GM18505 (cell line): ENCODE data around the gene MPIG6B.

Experiments
- ATAC-seq: cut with Tn5 transposase; IDR thresholded peaks from one replicate; pipeline ENCODE4 v1.9.1; 2021; ENCODE audit not compliant: unreplicated experiment
- POLR2A ChIP-seq: IDR thresholded peaks from 4 replicates; pipeline ENCODE4 v1.6.1; 2011; ENCODE audit warnings: borderline replicate concordance; ENCODE audit not compliant: insufficient read depth, insufficient read length; ENCODE audit errors: extremely low read depth

The MPIG6B gene

DNA sequence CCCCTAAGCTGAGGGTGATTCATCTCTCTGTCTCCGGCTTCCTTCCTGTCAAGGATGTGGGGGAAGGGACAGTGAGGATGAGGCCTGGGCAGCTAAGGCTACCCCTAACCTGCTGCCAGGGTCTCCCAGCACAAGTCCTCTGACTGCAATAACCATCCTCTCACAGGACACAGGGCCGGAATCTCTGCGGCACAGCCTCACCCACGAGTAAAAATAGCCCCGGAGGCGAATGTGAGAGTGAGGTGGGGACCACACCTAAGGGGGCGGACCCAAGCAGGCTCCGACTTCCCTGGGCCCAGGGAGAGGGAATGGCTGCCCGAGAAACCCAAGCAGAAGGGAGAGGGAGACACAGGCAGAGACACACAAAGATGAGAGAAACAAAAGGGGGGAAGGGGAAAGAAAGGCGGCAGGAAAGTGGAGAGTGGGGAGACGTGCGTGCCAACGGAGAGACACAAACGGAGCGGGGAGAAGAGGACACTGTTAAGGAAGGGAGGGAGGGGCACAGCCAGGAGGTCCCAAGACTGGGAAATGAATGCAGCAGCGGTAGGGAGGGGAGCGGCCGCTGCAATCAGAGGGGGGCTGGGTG lies 11.7 kb downstream of the MPIG6B start:
- TF ChIP-seq POLR2A, result peak; percentile 40
- ATAC-seq, result no peak

- no peak for ATAC-seq
- peak; percentile 88 for TF ChIP-seq POLR2A
Measured at GRCh38 chr6:31736021-31736767, 13.0 kb downstream of the MPIG6B start, which contains the start of gene CLIC1. Gene CLIC1 (minus strand): TSS chr6:31736530. CDS start chr6:31736300, 230 bp downstream.

DNA sequence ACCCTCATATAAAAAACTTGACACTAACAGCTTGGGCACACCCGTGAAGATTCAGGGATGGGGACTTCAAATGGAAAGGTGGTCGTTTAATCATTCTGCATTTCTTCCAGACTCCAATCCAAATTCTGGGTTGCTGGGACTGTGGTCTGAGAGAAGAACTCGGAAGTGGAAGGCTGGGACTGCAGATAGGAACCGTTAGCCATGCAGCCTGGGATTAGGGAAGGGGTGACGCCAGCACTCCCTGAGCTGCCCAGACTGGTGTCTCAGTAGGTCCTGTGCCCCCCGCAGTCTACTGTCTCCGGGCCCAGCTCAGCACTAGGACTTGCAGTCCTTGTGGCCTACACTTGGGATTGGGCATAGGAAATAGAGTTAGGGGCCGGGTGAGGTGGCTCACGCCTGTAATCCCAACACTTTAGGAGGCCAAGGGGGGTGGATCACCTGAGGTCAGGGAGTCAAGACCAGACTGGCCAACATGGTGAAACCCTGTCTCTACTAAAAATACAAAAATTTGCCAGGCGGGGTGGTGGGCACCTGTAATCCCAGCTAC lies 13.7 kb downstream of the MPIG6B start:
- peak; percentile 8 for TF ChIP-seq POLR2A
- ATAC-seq, result no peak

DNA sequence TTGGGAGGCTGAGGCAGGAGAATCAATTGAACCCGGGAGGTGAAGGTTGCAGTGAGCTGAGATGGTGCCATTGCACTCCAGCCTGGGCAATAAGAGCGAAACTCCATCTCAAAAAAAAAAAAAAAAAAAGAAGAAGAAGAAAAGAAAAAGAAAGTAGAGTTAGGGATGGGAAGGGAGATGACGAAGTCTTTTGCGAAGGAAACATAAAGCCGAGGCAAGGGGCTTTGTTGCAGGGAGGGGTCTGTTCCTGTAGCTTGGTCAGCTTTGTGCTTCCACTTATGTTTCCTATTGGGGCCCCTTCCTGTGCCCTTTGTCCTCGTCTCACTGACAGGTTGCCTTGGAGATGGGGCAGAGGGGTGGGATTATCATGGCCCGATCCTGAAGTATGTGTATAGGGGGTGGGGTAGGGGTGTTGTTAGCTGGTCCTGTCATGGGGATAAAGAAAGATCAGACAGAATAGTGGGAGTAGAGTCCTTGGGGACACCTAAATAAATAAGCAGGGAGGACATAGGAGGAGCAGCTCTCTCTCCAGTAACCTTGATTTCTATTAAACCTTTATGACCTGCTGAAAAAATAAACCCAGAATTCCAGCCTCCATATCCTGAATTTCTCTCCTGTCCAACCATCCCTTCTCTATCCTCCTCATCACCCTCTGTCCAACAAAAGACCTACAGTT lies 14.3 kb downstream of the MPIG6B start:
- TF ChIP-seq POLR2A, result no peak
- ATAC-seq, result no peak

GRCh38 chr6:31737991-31738979 lies 15.1 kb downstream of the MPIG6B start:
- ATAC-seq, result peak; percentile 25
- TF ChIP-seq POLR2A, result peak; percentile 55

GRCh38 chr6:31739639-31740396 lies 16.6 kb downstream of the MPIG6B start, which contains the start of gene MSH5:
Gene MSH5 (plus strand): TSS chr6:31740005. CDS start chr6:31740467, 462 bp downstream.
- ATAC-seq, result peak; percentile 71
- TF ChIP-seq POLR2A, result peak; percentile 57

- peak; percentile 5 for ATAC-seq
- TF ChIP-seq POLR2A, result no peak
Measured at GRCh38 chr6:31740397-31741223, 17.4 kb downstream of the MPIG6B start.

DNA sequence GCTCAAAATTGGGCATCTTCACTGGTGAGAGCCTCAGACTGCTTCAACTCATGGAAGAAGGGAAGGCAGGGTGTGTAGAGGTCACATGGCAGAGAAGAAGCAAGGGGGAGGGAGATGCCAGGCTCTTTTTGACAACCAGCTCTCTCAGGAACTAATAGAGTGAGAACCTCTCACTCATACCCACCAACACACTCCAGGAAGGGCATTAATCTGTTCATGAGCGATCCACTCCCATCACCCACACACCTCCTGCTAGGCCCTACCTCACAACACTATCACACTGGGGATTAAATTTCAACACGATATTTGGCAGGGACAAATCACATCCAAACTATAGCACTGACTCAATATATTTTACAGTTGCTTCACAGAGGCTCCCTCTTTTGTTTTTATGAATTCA lies 18.6 kb downstream of the MPIG6B start:
- no peak for ATAC-seq
- no peak for TF ChIP-seq POLR2A

DNA sequence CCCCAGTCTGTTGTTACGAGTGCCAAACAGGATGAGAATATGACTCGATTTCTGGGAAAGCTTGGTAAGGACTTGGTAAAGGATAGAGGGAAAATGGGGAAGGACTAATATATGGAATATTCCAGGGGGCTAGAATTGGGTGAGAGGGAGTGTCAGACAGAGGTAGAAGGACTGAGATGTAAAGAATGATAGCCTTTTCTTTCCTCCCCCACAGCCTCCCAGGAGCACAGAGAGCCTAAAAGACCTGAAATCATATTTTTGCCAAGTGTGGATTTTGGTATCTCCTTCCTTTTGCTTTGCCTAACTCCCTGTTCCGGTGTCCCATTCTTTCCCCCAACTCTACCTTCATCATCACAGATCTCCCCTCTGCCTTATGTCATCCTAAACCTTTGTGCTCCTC lies 19.7 kb downstream of the MPIG6B start:
- no peak for ATAC-seq
- TF ChIP-seq POLR2A, result no peak

- TF ChIP-seq POLR2A, result no peak
- no peak for ATAC-seq
Measured at GRCh38 chr6:31744422-31744821, 21.2 kb downstream of the MPIG6B start.
